Endothelial cell of hepatic sinusoid (primary cell): Measurements from ENCODE around the gene GSX2.
"Not testable (repeated sequence)": the region's sequence is repeated elsewhere in the genome, so short reads cannot be mapped to it uniquely, and the experiment has no call there.

Experiments used
- in situ Hi-C: cut with HindIII; loops from 2 replicates; pipeline ENCODE4 v1.10.0; 2017; ENCODE audit warnings: low sequenced_read_pairs

Gene GSX2

DNA sequence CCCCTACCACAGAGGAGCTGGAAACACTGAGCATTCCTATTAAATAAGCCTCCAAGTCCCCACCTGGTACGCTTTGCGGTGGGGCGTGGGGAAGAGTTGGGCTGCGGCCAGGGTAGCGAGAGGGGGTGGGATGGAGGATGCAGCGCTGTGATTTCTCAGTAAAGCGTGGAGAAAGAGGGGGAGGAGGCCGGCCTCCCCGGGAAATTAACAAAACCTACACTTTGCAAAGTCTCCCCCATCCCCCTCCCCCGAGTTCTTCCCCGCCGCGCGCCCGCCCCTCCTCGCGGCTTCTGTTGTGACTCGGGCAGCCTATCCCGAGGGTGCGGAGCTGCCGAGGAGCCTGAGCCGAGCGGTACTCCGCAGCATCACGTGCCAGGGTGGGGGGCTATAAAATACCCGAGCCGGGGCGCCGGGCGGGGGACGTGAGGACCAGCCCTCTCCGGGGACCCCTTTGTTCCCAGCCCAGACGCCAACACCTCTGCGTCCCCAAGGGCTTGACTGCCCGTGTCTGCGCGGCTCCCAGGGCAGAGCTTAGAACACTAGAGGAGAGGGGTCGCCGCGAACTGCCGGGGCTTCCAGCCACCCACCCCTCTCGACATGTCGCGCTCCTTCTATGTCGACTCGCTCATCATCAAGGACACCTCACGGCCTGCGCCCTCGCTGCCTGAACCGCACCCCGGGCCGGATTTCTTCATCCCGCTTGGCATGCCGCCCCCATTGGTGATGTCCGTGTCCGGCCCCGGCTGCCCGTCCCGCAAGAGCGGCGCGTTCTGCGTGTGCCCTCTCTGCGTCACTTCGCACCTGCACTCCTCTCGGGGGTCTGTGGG lies at the start of gene GSX2:
Gene GSX2 (plus strand): TSS at position 416 of the 827 bp plus-strand sequence. CDS start 182 bp downstream, at position 598.
- in situ Hi-C loops: no loop called here

DNA sequence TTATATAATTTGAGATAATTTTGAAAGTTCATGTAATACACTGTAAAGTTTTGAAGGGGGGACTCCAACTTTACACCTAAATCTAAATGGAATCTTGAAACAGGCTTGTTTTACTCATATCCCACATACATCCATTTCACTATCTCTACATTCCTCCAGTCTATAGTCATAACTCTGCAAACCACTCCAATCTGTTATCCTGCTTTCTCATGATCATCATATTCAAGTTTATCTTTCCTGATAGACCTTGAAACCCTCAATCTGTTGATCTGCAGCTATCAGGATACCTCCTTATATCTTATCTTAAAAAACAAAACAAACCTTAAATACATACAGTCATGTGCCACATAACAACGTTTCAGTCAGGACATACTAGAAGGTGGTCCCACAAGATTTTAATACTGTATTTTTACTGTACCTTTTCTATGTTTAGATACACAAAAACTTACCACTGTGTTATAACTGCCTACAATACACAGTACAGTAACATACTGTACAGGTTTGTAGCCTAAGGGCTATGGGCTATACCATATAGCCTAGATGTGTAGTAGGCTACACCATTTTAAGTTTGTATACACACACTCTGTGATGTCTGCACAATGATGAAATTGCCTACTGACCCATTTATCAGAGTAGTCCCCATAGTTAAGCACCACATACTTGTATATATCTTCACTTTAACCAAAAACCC lies 49.6 kb upstream of the GSX2 start:
- in situ Hi-C loops: no loop called here

DNA sequence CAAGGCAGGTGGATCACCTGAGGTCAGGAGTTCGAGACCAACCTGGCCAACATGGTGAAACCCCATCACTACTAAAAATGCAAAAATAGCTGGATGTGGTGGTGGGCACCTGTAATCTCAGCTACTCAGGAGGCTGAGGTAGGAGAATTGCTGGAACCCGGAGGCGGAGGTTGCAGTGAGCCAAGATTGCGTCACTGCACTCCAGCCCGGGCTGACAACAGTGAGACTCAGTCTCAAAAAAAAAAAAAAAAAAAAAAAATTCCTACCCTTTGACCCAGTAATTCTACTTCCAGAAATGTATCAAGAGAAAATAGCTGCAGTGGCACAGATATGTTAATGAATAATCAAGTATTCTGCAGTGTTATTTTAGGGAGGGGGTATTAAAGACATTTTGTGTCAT lies 46.6 kb upstream of the GSX2 start:
- in situ Hi-C loops: not testable (repeated sequence)

DNA sequence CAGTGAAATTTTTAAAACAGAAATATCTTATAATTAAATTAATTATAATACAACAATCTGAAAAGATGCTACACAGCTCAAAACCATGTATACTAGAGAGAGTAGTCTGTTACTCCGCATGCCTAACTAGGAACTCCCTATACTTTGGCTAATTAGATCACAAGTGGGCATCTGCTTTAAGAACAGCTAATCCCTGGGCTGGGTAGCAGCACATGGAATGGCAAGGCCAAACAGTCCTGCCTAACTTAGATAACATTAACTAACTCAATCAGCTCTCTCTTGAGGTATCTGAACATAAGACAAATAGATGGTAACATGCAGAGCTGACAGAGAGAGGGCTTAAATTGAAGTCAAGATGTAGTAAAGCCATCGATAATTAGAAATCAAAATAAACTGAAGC lies 45.5 kb upstream of the GSX2 start:
- in situ Hi-C loops: no loop called here

DNA sequence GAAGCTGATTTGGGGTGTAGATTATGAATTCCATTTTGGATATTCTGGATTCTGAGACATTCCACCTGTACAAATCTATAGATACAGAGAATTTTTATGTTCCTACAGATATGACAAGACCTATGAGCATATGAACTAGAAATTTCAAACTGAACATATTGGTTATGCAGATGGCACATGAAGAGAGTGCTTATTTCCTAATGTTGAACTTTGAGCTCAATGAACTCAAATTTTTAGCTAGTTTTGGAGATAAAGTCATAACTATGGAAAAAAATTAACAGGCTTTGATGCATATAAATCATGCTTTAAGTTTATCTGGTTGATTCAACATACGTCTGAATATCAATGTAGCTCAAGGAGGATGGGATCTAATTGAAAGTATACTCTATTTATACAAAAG lies 44.5 kb upstream of the GSX2 start:
- in situ Hi-C loops: no loop called here

DNA sequence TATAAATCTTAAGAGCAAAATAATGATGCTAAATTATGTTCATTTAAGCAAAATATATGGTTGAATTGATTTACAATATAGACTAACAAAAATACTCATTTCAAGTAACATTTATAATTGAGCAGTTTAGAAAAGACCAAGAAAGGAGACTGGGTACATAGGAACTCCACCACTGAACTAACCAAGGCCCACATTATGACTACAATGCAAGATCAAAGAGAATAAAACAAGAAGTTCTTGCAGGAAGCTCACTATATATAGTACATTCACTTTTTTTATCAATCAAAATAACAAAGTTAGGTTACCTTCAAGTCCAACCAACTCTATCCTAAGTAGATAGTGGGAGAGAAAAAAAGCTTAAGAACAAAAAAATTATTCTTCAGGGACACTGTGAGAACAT lies 43.6 kb upstream of the GSX2 start:
- in situ Hi-C loops: no loop called here

DNA sequence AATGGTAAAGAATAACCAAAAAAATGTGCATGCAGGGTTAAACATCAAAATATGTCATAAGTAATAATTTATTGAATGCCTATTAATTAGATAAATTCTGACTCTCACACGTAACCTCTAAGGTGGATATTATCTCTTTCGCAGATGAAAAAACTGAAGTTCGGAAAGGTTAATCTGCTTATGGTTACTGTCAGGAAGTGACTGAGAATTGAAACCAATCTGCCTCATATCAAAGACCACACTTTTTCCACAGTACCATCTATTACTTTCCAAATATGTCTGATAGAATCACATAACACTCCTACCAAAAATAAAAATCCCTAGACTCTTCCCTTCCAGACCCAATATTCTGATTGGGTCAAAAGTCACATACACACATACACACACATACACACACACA lies 41.8 kb upstream of the GSX2 start:
- in situ Hi-C loops: no loop called here

DNA sequence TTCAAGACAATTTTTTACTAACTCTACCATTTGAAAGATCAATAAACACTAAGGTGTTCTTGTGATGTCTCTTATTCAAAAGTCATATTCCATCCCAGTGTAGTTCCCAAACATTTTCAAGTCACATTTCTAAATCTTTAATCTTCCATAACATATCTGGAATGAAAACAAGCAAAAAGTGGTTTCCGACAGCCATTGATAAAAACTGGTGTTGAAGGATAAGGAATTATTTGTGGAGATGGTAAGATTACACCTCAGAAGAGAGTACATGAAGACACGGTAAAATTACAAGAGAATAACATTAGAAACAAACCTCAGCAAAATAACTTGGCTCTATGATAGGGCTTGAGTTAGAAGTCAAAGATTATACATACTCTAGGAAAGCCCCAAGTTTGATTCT lies 39.8 kb upstream of the GSX2 start:
- in situ Hi-C loops: no loop called here

DNA sequence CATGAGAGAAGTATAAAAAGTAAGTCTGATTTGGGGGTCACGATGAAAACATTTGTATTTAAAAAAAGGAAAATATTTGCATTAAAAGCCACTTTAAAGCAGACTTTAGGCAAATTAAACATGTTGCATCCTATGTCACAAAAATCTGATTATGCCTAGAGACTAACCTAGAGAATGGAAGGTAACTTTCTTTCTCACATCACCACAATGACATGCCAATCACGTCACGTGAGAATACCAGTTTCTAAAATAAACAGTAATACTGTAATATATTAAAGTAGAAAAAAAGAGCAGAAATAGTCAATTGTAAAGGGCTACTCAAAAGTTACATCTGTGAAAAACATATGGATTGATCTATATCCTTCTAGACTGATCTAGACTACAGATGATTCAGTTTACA lies 38.9 kb upstream of the GSX2 start:
- in situ Hi-C loops: no loop called here

DNA sequence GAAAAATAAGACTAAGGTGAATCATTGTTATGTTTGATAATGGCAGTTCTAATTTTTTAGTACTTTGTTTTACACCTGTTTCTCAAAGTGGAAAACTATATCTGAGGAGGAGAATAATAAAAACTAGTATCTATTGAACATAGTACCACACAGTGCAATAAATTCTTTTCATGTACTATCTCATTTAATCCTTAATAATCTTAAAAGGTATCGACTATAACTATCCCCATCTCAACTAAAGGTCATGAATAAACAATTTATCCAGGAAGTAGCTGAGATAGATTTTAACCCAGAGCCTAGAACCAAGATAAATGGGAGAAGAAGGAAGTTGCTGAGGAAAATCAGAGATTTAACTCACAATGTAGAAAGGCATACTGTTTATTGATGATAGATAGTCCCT lies 38.1 kb upstream of the GSX2 start:
- in situ Hi-C loops: no loop called here

DNA sequence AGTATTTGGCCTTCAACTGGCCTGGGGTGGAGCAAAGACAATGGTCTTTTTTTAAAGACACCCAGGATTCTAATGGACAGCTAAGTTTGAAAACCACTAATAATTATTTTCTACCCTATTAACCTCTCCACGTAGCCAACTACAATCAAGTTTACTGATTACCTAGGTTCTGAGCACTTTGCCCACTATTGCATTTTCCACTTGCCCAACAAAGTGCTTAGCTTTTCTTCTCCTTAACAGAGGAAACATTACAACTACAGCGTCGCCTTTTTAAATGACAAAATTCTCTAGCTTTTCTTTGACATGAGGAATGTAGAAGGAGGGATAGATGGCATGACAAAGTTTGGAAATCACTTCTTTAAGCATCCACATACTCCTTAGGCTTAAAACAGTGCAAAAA lies 37.6 kb upstream of the GSX2 start:
- in situ Hi-C loops: no loop called here

DNA sequence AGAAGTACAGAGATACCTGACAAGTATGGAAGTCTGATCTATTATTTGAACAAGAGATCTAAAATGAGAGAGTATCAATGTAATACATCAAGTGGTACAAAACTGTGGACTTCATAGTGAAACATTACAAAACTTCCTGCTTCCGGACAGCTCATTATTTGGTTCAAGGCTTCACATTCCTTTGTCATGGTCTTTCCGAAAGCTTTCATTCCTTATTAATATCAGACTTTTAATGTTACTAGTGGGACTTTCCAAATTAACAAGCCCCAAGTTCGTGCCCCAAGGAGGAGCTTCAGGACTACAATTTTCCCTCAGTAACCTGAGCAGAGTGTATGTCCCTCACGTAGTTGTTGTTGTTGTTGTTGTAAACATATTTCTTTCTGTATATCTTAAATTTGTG lies 36.7 kb upstream of the GSX2 start:
- in situ Hi-C loops: no loop called here

DNA sequence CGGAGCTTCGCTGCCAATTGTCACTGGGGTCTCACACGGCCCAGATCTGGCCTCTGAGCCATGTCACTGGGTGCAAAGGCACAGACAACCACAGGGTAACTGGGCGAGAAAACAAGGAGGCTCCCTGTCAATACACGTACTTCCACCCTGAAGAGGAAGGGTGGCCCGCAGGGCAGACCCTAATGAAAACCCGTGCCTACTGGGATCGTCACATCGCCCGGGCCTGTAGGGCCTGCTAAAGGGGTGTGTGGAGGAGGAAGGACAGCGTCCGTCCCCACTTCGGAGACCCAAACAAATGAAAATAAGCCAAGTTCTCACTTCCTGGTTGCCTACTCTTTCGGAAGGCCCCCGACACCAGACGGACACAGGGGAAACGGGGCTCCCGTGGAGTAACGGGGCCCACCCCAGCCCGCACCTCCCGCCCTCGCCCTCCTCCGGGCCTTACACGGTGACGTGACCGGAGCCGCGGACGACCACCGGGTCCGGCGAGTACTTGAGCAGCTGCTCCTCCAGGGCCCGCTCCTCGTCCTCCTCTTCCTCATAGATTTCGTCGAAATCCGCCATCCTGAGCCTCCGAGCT lies 36.1 kb upstream of the GSX2 start:
- in situ Hi-C loops: no loop called here

DNA sequence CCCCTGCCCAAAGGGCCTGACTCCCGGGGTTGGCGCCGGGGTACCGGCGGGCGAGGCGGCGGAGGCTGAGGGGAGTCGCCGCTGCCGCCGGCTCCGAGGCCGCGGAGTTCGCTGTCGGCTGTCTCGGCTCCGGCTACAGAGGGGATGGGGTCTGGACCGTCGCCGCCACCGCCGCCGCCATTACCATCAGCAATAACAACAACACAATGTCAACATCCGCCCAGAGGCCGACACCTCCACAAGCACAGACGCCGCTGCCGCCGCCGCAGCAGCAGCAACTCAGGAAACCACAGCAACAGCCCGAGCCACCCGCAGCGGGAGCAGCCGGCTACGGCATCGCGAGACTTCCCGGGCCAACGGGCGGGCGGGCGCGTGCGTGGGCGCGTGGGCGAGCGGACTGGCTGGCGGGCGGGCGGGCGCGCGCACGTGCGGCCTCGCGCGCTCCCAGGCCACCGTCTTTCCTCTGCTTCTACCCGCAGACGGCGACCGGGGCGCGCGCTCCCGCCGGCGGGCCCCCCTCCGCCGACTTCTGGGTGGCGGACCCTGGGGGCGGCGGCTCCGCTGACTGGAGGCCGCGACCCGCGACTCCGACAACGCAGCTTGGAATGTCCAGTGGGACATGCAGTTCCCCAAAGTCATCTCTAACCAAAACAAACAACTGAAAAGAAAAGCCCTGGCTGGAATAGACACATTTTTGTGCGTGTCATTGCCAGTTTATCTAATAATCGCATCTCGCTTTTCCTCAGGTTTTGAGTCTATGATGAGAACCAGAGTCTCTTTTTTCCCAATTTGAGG lies 35.4 kb upstream of the GSX2 start, which contains the start of gene CHIC2:
Gene CHIC2 (minus strand): TSS at position 289 of the 795 bp plus-strand sequence. CDS start 305 bp downstream, outside the sequence.
- in situ Hi-C loops: no loop called here

DNA sequence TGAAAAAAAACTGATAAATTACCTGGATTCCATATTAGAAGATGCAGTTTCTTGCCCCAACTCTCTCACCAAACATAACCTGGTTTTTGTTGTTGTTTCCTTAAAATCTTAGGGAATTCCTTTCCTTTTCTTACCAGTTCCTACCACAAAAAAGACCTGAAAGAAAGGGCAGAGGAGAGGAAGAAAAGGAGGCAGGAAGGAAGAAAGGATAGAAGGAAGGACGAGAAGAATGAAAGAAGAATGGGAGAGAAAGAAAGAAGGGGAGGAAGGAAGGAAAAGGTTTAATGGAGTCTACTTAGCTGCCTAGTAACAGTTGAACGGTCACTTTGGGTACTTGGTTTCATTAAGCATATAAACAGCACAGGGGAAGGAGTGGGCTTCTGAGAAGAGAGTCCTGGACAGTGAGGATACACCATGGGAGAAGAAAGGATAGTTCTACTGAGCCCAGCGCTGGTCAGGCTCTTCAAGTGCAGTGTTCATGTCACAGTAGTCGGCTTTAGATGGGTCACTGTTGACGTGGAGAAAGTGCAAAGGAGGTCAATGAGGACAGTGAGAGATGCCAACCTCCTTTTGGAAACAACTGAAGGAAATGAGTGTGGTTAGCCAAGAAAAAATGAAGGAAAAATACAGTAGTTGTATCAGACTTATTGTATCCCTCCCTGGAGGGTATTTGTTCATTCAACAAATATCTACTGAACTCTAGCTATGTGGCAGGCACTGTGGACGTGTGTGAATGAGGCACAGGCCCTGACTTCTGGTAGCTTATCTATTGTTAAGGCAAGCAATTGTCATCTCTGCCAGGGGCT lies 34.5 kb upstream of the GSX2 start:
- in situ Hi-C loops: no loop called here

DNA sequence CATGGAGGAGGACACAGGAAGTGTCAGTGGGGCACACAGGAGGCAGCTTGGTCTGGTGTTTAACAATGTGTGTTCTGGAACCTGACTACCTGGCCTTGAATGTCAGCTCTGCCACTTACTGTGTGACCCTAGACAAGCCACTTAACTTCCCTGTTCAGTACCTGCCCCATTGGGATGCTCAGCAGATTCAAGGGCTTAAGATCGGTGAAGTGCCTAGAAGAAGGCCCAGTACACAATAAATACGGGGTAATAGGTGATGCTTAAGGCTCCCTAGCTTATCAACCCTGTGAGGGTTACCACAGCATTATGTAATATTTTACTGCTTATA lies 33.9 kb upstream of the GSX2 start:
- in situ Hi-C loops: no loop called here

DNA sequence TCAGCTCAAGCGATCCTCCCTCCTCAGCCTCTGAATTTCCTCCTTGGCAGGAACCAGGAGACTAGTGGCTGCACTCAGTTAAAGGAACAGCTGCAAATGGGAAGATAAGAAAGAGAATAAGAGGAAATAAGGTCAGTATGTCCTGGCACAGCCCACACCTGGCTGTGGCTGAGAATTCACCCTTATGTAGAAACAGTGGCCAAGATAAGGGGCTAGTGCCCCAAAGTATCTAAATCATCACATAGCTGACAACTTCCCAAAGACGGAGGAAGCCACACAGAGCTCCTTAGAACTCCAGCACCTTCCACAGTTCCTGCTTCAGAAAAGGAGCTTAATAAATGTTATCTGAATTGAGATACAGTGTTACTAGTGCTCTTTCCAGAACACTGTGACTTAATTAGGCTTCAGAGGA lies 33.2 kb upstream of the GSX2 start:
- in situ Hi-C loops: no loop called here

DNA sequence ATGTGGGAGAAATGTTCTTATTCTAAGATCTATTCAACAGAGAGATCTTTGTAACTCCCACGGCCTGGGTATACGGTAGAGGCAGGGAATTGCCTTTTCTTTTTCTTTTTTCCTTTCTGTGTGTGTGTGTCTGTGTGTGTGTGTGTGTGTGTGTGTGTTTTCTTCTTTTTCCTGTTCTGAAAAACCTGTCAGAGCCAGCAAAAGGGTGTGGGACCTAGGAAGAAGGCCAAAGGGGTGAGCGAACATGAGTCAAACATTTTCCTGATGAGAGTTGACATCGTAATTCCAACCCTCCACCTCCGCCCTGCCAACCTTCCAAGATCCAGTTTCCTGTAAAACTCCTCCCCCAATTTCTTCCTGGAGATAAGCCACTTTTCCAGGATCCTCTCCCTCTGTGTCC lies 32.8 kb upstream of the GSX2 start:
- in situ Hi-C loops: no loop called here

DNA sequence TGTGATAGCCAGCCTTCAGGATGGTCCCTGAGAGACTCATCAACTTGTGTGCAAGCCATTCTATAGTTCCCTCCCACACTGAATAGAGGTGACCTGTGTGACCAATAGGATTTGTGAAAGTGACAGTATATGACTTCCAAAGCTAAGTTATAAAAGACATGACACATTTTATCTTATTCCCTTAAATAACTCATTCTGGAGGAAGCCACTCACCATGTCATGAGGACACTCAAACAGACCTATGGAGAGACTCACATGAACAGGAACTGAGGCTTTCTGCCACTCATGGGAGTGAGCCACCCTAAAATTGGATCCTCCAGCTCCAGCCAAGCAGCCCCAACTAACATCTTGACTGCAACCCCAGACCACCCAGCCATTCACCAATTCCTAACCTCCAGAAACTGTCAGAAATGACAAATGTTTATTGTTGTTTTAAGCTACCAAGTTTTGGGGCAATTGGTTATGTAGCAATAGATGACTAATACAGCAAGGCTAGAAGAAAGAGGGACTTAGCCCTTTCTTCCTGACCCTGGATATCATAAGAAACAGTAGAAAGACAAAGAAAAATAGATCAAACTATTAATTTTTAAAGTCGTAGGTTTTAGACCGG lies 26.6 kb upstream of the GSX2 start:
- in situ Hi-C loops: no loop called here

DNA sequence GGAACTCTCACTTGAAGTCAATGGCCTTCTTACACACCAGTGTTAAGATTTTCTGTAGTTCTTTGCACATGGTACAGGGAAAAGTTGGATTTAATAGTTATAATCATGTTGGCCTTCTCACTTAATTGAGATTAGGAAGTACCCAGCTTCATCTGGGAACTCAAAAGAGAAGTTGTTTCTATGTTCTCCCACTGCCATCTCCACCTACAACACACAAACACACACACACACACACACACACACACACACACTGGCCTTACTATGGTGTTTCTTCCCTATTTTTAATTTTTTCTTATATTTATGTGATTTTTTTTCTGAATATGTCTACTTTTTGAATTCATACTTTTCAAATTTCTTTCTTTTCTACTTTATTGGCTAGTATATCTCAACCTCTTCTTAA lies 25.6 kb upstream of the GSX2 start:
- in situ Hi-C loops: no loop called here
